ENCODE data around the gene SGSH.

The SGSH gene

DNA sequence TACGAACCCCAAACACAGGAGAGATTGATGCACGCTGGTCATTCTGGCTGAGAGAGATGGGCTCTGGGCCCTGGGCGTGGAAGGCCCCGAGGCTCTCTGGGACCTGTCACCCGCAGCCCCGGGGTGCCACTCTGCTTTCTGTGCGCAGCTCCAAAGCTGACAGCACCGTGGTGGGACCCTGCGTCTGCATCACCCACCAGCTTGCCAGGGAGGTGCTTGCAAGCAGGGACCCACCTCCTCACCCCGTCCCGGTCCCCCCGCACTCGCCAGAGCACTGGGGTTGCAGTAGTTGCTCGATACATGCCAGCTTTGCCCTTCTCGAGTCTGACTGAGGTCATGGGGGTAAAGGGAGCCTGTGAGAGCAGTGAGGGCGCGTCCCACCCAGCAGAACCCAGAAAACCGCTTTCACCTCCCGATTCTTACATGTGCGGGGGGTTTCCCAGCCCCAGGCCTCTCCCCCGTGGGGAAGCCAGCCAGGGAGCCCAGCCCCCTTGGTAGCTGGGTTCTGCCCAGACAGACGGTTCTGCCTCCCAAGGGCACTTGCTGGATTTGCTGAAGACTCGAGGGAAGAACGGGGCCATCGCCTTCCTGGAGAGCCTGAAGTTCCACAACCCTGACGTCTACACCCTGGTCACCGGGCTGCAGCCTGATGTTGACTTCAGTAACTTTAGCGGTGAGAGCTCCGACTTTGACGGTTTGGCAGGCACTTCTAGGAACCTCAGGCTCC lies 37.9 kb downstream of the SGSH start:
- DNase-seq: no peak

- DNase-seq: no peak
Measured at GRCh38 chr17:80181431-80181830, 38.7 kb downstream of the SGSH start.

GRCh38 chr17:80180192-80180591 lies 39.9 kb downstream of the SGSH start:
- no peak for DNase-seq

- DNase-seq: no peak
Measured at GRCh38 chr17:80177986-80178595, 42.0 kb downstream of the SGSH start.

GRCh38 chr17:80176757-80177156 lies 43.4 kb downstream of the SGSH start:
- DNase-seq: no peak

GRCh38 chr17:80173916-80174315 lies 46.2 kb downstream of the SGSH start:
- DNase-seq: no peak

DNA sequence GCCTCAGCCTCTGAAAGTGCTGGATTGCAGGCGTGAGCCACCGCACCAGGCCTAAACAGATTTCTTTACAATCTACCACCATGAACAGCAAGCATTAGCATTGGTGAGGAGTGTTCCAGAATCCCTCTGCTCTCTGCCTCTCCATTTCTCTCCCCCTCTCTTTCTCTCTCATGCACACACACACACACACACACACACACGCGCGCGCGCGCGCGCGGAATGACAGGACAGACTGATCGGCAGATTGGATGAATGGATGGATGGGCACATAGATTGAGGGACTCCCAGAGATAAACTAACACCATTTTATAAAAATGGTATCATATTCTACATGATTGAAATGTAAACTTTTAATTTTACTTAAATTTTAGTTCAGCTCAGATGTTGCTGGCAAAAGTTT lies 47.0 kb downstream of the SGSH start:
- no peak for DNase-seq

GRCh38 chr17:80171681-80172080 lies 48.5 kb downstream of the SGSH start:
- DNase-seq: no peak

DNA sequence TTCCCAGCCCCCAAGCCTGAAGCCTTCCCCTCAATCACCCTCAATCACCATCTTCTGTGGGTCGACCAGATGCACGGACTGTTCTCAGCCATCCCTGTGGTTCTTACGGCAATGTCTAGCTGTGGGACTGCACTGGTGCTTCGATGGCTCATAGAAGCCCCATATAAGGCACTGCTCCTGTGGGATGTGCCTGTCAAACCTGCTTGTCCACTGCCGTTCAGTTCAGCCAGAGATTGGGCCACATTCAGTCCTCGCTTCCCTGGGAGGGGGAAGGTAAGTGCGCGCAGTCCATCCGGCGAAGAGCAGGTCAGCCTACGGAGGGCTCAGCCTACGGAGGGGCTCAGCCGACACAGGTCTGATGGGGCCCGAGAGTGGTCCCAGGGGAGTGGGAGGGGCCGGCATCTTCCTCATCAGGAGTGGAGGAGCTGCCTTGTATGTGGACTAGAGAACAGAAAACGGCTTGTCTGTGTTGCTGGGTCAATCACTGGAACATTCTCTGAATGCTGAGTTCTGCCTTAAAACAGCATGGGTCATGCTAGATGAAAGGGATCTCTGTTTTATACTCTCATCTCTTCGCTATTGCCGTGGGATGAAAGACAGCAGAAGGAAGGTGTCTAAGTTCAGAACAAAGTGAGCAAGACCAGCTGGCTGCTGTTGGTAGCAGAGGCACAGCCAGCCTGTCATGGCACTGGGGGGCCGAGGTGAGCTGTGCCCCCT lies 50.2 kb downstream of the SGSH start, which contains the start of gene CARD14:
TSS of gene CARD14 (plus strand) at position 247 of the 717 bp plus-strand sequence. CDS start 11,409 bp downstream, outside the sequence.
- DNase-seq: no peak

DNA sequence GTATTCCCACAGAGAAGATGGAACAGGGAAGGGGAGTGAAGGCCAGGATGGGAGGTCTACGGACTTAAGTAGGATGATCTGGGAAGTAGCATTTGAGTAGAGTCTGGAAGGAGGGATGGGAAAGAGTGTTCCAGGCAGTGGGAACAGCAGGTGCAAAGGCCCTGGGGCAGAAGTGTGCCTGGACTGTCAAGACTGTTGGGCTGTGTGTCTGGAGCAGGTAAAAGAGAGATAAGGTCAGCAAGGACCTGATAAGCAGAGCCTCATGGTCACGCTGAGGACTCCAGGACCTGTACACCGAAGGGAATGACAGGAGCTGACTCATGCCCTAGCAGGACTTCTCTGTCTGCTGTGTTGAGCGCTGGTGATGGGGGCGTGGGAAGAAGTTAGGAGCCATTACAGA lies 51.0 kb downstream of the SGSH start:
- no peak for DNase-seq

DNA sequence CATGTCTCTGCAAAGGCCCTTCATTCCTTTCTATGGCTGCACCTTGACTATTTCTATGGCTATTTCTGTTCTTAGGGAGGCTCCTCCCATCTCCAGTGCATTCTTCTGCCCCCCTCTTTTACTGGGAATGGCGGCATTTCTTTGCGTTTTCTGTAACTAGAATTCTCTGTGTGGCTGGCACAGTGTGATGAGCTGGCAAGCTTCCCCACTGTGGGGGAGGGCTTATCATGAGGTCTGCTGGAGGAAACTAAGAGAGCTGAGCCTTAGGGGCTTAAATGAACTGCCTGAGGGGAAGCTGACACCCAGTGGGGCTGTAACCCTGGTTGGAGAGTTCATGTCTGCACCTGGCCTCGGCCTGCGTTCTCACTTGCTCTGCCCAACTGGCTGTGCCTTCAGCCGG lies 51.8 kb downstream of the SGSH start:
- DNase-seq: no peak

GRCh38 chr17:80166446-80166845 lies 53.7 kb downstream of the SGSH start:
- DNase-seq: no peak

DNA sequence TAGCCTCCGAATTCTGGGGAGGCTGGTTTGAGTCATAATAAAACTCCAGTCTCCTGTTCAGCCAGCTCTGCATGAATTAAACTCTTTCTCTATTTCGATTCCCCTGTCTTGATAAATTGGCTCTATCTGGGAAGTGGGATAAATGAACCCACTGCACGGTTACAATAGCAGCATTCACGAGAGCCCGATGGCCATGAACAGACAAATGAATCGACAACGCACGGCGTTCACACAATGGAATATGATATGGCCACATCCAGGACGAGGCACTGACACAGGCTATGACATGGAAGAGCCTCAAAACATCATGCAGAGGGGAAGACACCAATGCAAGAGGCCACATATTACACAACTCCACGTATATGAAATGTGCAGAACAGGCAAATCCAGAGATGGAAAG lies 55.9 kb downstream of the SGSH start:
- DNase-seq: no peak

DNA sequence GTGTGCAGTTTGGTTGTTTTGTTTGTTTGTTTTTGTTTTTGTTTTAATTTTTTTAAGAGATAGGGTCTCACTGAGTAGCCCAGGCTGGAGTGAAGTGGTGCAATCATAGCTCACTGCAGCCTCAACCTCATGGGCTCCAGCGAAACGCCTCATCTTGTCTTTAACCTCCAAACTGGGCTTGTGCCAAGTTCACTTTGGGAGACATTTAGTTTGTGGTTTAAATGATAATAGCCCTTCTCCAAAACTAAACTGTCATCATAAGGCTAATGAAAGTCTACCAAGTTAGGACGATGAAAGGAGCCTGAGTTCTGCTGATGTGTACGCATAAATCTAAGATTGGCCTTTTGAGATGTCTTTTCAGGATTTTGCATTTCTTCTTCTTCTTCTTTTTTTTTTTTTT lies 56.8 kb downstream of the SGSH start:
- no peak for DNase-seq

- DNase-seq: no peak
Measured at GRCh38 chr17:80160536-80160935, 59.6 kb downstream of the SGSH start.

Data from activated effector memory CD4-positive, alpha-beta T cell treated with Interleukin-2 at 50 U/mL for 16 hours (primary cell).